Measurements from ENCODE around the gene COA4.

Gene COA4

DNA sequence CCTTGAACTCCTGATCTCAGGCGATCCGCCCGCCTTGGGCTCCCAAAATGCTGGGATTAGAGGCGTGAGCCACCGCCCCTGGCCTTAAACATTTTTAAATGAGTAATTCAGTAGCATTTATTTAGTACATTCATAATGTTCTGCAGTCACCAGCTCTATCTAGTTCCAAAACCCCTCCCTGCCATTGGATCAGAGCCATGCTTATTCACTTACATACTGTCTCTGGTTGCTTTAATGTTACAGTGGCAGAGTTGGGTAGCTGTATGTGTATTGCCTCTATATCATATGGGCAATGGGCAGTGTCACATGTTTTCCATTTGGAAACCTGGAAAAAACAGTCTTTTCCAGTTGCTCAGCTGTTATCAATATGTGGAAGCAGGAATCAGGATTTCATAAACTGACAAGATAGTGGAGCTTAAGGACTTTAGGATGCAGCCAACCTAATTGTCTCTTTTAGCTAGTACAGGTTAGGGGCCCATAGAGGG lies 10.5 kb downstream of the COA4 start:
- no peaks in the 10 kb centered on the region for H3K27me3 ChIP-seq (replicated peaks; ENCODE audit: control insufficient read depth, insufficient read depth, low read length)
- no peaks in the 10 kb centered on the region; the same call in 1 of the 2 replicates for H3K36me3 ChIP-seq (ENCODE audit: control insufficient read depth, insufficient read depth, low read length)
- TF ChIP-seq, protein P1, sequence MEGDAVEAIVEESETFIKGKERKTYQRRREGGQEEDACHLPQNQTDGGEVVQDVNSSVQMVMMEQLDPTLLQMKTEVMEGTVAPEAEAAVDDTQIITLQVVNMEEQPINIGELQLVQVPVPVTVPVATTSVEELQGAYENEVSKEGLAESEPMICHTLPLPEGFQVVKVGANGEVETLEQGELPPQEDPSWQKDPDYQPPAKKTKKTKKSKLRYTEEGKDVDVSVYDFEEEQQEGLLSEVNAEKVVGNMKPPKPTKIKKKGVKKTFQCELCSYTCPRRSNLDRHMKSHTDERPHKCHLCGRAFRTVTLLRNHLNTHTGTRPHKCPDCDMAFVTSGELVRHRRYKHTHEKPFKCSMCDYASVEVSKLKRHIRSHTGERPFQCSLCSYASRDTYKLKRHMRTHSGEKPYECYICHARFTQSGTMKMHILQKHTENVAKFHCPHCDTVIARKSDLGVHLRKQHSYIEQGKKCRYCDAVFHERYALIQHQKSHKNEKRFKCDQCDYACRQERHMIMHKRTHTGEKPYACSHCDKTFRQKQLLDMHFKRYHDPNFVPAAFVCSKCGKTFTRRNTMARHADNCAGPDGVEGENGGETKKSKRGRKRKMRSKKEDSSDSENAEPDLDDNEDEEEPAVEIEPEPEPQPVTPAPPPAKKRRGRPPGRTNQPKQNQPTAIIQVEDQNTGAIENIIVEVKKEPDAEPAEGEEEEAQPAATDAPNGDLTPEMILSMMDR (IDR thresholded peaks at IDR 0.05; ENCODE audit: insufficient read depth, low read length, poor library complexity, severe bottlenecking), result no peak
- H3K4me3 ChIP-seq (replicated peaks; ENCODE audit: low read depth, low read length), result no peak overlapping the region
- no peak for DNase-seq (ENCODE audit: extremely low read depth, insufficient read length)

DNA sequence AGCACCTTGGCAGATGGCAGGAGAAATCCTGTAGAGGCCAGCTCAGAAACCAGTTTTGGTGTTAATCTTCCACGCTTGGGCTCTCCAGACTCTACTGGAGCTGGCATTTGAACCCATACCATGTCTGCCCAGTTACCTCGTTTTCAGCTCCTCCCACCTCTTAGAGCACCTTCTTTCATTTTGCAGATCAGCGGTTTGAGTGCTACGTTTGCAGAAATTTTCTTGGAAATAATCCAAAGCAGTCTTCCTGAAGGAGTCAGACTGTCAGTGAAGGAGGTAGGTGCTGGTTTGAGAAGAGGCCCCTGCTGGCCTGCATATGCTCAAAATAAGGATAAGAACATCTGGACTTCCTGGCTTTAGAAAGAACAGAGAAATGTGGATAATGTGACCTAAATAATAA lies 13.7 kb downstream of the COA4 start:
- no peaks in the 10 kb centered on the region for H3K36me3 ChIP-seq (ENCODE audit: control insufficient read depth, insufficient read depth, low read length)
- no peak for DNase-seq (ENCODE audit: extremely low read depth, insufficient read length)
- H3K4me3 ChIP-seq (replicated peaks; ENCODE audit: low read depth, low read length), result no peak overlapping the region
- TF ChIP-seq, protein P1 (IDR thresholded peaks at IDR 0.05; ENCODE audit: insufficient read depth, low read length, poor library complexity, severe bottlenecking), result no peak
- no peaks in the 10 kb centered on the region for H3K27me3 ChIP-seq (replicated peaks; ENCODE audit: control insufficient read depth, insufficient read depth, low read length)

DNA sequence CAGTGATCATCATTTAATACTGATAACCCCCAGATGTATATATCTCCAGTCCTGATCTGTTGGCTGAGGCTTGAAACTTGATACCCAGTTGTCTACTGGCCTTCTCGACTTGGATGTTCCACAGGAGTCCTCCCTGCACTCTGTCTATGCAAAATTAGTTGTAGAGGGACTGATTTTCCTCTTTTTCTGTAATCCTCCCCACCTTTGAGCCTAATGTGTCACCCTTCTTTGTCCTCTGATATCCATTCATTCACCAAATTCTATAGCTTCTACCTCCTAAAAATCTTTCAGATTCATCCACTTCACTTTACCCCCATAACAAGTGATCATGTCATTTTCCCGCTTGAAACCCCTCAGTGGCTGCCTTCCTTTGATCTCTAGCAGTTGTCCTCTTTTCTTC lies 16.4 kb downstream of the COA4 start:
- TF ChIP-seq, protein P1 (IDR thresholded peaks at IDR 0.05; ENCODE audit: insufficient read depth, low read length, poor library complexity, severe bottlenecking), result no peak
- Histone ChIP-seq H3K27me3 (replicated peaks; ENCODE audit: control insufficient read depth, insufficient read depth, low read length) (no peaks in the 10 kb centered on the region), H3K36me3 (ENCODE audit: control insufficient read depth, insufficient read depth, low read length) (no peaks in the 10 kb centered on the region), H3K4me3 (replicated peaks; ENCODE audit: low read depth, low read length) (no peak overlapping the region)
- no peak for DNase-seq (ENCODE audit: extremely low read depth, insufficient read length)

DNA sequence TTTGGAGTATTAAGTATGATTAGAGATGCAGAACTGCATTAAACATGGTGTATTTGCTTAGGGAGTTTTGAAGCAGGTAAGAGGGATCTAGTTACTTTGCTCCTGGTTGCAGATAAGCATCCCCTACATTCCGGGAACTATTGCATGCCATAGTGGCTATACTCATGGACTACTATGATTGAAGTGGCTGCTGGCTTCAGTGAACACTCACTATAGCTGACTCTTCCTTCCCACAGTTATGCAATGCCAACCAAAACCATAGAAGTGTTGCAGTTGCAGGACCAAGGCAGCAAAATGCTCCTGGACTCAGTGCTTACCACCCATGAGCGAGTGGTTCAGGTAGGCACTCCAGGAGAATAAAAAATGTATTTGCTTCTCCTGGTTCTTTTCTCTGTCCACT lies 17.0 kb downstream of the COA4 start:
- Histone ChIP-seq H3K36me3 (ENCODE audit: control insufficient read depth, insufficient read depth, low read length) (no peaks in the 10 kb centered on the region), H3K27me3 (replicated peaks; ENCODE audit: control insufficient read depth, insufficient read depth, low read length) (no peaks in the 10 kb centered on the region), H3K4me3 (replicated peaks; ENCODE audit: low read depth, low read length) (no peak overlapping the region)
- TF ChIP-seq, protein P1 (IDR thresholded peaks at IDR 0.05; ENCODE audit: insufficient read depth, low read length, poor library complexity, severe bottlenecking), result no peak
- DNase-seq (ENCODE audit: extremely low read depth, insufficient read length), result no peak

DNA sequence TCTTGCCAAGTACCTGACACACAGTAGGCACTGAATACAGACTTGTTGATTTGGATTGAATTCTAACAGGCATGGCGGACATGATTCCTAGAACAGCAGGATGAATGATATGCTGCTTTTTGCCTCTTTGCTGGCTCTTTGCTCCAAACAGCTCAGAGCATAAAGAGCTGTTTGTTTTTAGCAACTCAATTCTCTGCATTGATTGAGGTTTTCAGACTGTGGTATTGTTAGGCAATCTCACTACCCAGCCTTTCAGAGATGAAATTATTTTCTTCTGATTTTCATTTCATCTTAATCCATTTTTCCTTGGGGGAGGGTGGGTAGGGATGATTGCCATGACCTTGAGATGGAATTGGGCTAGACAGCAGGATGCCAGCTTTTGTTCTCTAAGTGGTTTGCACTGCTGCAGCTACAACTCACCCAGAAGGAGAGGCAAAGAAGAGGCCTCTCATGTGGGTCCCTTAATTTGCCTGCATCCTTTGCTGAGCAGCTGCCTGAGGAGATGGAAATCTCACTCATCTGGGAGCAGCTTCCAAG lies 20.5 kb downstream of the COA4 start:
- no peaks in the 10 kb centered on the region for H3K36me3 ChIP-seq (ENCODE audit: control insufficient read depth, insufficient read depth, low read length)
- no peak for DNase-seq (ENCODE audit: extremely low read depth, insufficient read length)
- TF ChIP-seq, protein P1 (IDR thresholded peaks at IDR 0.05; ENCODE audit: insufficient read depth, low read length, poor library complexity, severe bottlenecking), result no peak
- no peak overlapping the region for H3K4me3 ChIP-seq (replicated peaks; ENCODE audit: low read depth, low read length)
- no peaks in the 10 kb centered on the region for H3K27me3 ChIP-seq (replicated peaks; ENCODE audit: control insufficient read depth, insufficient read depth, low read length)

DNA sequence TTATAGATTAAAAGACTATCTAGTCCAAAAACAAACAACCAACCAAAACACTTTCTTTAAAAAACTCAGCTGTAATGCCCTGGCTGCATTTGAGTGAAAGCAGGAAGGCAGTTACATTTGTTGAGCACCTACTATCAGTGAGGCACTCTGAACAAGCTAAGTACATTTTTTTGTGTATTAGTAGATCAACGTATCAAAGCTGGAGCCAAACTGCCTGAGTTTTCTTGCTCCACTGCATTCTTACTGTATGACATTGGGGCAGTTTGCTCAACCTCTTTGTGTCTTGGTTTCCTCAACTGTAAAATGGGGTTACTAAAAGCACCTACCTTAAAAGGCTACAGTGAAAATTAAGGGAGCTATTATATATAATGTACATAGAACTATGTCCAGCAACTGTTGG lies 22.0 kb downstream of the COA4 start:
- Histone ChIP-seq H3K36me3 (ENCODE audit: control insufficient read depth, insufficient read depth, low read length) (no peaks in the 10 kb centered on the region), H3K27me3 (replicated peaks; ENCODE audit: control insufficient read depth, insufficient read depth, low read length) (no peaks in the 10 kb centered on the region), H3K4me3 (replicated peaks; ENCODE audit: low read depth, low read length) (no peak overlapping the region)
- no peak for DNase-seq (ENCODE audit: extremely low read depth, insufficient read length)
- TF ChIP-seq, protein P1 (IDR thresholded peaks at IDR 0.05; ENCODE audit: insufficient read depth, low read length, poor library complexity, severe bottlenecking), result no peak

All from GM06990 (cell line).